NB4 (cell line): ENCODE results near the gene OR8A1.

ENCODE experiments used
- DNase-seq: peaks from one replicate; pipeline ENCODE4 v3.0.0; 2010; ENCODE audit warnings: low read depth
- H3K4me3 ChIP-seq: one replicate; pipeline ENCODE4 v1.5.1; 2011; ENCODE audit warnings: mild to moderate bottlenecking, low read depth, low read length, moderate library complexity
- MYC ChIP-seq: IDR thresholded peaks from 2 replicates; pipeline ENCODE4 v1.6.1; 2011; ENCODE audit warnings: low read depth, low read length
- POLR2A ChIP-seq: IDR thresholded peaks from 2 replicates; pipeline ENCODE4 v1.6.1; 2011; ENCODE audit warnings: mild to moderate bottlenecking; ENCODE audit not compliant: insufficient read length; ENCODE audit errors: extremely low read depth
- TF ChIP-seq, protein P1 (sequence below): IDR thresholded peaks from 2 replicates; pipeline ENCODE4 v1.6.1; 2011; ENCODE audit warnings: low read depth, low read length
- TF ChIP-seq, protein P2 (sequence below): IDR thresholded peaks from one replicate; pipeline ENCODE4 v1.5.1; 2012; ENCODE audit warnings: low read depth, low read length

OR8A1 gene

DNA sequence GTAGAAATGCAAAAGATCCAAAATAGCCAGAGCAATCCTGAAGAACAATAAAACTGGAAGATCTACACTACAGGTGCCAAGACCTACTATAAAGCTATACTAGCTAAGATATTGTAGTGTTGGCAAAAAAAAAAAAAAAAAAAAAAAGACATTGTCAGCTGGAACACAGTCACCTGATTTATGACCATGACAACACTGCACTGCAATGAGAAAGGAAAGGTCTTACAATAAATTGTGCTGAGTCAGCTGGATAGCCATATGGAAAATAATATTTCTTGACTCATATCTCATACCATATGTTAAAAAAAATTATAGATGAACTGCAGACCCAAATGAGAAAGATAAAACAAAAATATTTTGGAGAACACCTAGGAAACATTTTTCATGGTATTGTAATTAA, 38.4 kb downstream of the OR8A1 start:
- no peak overlapping the region for H3K4me3 ChIP-seq
- no peak for DNase-seq
- TF ChIP-seq POLR2A (no peak), MYC (no peak)
- TF ChIP-seq, protein P1, sequence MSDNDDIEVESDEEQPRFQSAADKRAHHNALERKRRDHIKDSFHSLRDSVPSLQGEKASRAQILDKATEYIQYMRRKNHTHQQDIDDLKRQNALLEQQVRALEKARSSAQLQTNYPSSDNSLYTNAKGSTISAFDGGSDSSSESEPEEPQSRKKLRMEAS = no peak
- TF ChIP-seq, protein P2, sequence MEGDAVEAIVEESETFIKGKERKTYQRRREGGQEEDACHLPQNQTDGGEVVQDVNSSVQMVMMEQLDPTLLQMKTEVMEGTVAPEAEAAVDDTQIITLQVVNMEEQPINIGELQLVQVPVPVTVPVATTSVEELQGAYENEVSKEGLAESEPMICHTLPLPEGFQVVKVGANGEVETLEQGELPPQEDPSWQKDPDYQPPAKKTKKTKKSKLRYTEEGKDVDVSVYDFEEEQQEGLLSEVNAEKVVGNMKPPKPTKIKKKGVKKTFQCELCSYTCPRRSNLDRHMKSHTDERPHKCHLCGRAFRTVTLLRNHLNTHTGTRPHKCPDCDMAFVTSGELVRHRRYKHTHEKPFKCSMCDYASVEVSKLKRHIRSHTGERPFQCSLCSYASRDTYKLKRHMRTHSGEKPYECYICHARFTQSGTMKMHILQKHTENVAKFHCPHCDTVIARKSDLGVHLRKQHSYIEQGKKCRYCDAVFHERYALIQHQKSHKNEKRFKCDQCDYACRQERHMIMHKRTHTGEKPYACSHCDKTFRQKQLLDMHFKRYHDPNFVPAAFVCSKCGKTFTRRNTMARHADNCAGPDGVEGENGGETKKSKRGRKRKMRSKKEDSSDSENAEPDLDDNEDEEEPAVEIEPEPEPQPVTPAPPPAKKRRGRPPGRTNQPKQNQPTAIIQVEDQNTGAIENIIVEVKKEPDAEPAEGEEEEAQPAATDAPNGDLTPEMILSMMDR = no peak

DNA sequence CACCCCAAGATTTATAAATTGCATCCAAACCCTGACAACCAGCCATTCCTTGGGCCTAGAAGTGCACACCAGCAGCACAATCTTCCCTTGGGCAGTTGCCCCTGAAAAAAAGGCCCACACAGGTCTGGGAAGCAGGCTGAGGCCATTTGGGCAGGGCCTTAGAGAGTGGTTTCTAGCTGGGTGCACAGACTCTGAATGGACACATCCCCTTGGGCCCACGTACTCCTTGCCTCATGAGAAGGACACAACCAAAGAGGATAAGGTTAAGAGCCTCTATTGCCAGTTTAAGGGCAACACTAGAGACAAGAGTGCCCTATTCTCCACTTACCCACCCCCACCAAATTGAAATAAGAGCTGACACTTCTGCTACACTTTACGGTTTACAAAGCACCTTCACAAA, 40.5 kb downstream of the OR8A1 start:
- TF ChIP-seq, protein P2 = no peak
- TF ChIP-seq POLR2A = no peak
- no peak for DNase-seq
- no peak overlapping the region for H3K4me3 ChIP-seq

DNA sequence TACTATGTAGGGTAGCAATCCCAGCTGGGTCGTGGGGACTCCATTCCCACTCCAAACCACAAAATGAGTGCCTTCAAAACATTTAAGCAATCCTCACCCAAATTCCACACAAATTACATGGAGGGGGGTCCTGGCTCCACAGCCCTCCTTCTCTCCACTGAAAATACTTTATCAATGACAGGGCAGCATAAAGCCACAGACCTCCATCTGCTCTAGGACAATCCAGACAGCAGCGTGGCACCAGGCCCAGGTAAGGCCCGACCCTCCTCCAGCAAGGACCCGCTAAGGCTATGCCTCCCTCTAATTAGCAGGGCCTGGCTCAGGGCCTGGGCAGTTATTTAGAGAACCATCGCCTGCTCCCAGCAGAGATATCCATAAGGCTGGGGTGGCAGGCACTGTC, 41.3 kb downstream of the OR8A1 start, which contains the start of gene PANX3:
Gene PANX3 (plus strand): TSS at position 365 of the 400 bp plus-strand sequence. CDS start 129 bp downstream, outside the sequence.
- TF ChIP-seq, protein P1 = no peak
- TF ChIP-seq MYC = no peak
- TF ChIP-seq, protein P2 = no peak
- no peak for TF ChIP-seq POLR2A
- DNase-seq = no peak
- H3K4me3 ChIP-seq = no peak within 1 kb of the TSS

DNA sequence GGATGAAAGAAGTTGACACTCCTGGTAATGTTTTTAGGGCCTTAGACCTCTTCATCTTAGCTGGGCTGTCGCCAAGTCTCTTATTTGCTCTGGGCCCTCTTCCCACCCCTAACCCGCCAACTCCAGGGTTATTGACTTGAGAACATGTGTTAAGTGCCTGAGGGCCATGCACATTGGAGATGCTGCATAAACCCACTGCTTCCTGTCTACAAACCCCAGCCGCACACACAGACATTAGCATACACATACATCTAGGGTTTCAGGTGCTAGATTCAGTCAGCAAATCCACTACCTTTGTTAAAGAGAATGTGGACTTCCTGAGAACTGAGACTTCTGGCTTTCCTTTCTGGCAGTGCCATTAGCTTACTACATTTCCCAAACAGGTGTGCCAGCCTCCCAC, 42.2 kb downstream of the OR8A1 start:
- TF ChIP-seq, protein P2 = no peak
- TF ChIP-seq POLR2A (no peak), MYC (no peak)
- TF ChIP-seq, protein P1 = no peak
- no peak overlapping the region for H3K4me3 ChIP-seq
- no peak for DNase-seq

DNA sequence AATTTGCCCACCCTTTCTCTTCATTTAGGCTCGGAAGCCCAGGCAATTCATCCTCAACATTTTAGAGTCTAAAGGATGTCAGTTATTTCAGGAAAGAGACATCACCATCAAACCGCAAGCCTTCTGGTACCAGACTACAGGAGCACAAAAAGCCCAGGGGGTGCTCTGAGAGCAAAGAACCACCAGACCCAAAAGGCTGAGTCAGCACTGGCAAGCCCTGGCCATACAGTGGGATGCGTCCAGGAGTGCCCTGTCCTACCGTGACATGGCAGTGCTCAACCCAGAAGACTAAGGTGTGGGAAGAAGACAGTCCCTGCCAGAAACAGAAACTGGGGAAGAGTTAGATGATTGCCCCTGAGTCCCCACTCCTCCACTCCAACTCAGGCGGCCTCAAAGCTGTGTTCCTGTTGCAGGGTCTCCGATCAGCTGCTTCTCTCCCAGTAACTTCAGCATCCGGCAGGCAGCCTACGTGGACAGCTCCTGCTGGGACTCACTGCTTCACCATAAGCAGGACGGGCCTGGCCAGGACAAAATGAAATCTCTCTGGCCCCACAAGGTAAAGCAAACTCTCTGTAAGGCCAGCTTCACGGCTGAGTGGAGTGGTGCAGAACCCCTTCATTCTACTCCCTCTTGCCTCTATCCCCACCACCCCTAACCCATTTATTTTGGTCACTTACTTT, 42.9 kb downstream of the OR8A1 start:
- no peak for DNase-seq
- no peak overlapping the region for H3K4me3 ChIP-seq
- TF ChIP-seq POLR2A = no peak
- TF ChIP-seq MYC = no peak
- TF ChIP-seq, protein P1 = no peak
- TF ChIP-seq, protein P2 = no peak

DNA sequence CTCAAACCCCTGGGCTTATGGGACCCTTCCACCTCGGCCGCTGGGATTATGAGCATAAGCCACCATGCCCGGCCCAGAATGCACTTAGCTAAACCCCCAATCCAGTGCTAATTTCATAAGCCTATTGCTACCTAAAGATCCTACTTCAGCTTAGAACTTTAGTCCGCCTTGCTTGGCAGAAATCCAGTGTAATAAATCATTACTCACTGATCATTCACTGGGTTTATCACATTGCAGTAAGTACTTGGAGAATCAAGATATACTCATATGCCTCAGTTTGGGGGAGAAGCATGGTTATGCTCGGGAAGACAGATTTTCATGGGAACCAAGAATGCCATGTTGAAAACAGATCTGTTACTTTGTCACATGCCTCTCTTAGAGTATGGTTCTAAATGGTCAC, 49.1 kb downstream of the OR8A1 start:
- DNase-seq = no peak
- no peak overlapping the region for H3K4me3 ChIP-seq

More for the DNA sequence above, 49.1 kb downstream of the OR8A1 start:
- TF ChIP-seq, protein P1 = no peak
- TF ChIP-seq MYC (no peak), POLR2A (no peak)
- TF ChIP-seq, protein P2 = no peak
